IPS-15b (cell line): ENCODE results near the gene AANAT.
A peak's percentile ranks its signal among the peaks of the same experiment; 100 is the strongest.

Source experiments
- H3K27me3 ChIP-seq: one replicate; pipeline ENCODE4 v1.6.1; 2013; ENCODE audit warnings: low read length; ENCODE audit not compliant: control insufficient read depth, insufficient read depth
- H3K36me3 ChIP-seq: one replicate; pipeline ENCODE4 v1.6.1; 2013; ENCODE audit warnings: low read length; ENCODE audit not compliant: control insufficient read depth, insufficient read depth
- H3K4me1 ChIP-seq: one replicate; pipeline ENCODE4 v1.6.1; 2013; ENCODE audit warnings: mild to moderate bottlenecking, low read length; ENCODE audit not compliant: control insufficient read depth, insufficient read depth
- H3K4me3 ChIP-seq: one replicate; pipeline ENCODE4 v1.5.1; 2013; ENCODE audit warnings: low read depth, low read length
- H3K9ac ChIP-seq: one replicate; pipeline ENCODE4 v1.6.1; 2013; ENCODE audit warnings: low read depth, mild to moderate bottlenecking, low read length
- H3K9me3 ChIP-seq: one replicate; pipeline ENCODE4 v1.6.1; 2013; ENCODE audit warnings: mild to moderate bottlenecking, low read length; ENCODE audit not compliant: control insufficient read depth, insufficient read depth

AANAT gene

GRCh38 chr17:76497699-76497978 lies 30.2 kb downstream of the AANAT start:
- no peak overlapping the region for H3K4me3 ChIP-seq

GRCh38 chr17:76497979-76498875 lies 30.8 kb downstream of the AANAT start:
- no peak overlapping the region for H3K9ac ChIP-seq
- H3K4me1 ChIP-seq, result peaks cover 20% of the 10 kb centered on the region
- H3K27me3 ChIP-seq, result peaks cover 3% of the 10 kb centered on the region
- H3K9me3 ChIP-seq, result no peaks in the 10 kb centered on the region
- H3K4me3 ChIP-seq, result no peak overlapping the region
- H3K36me3 ChIP-seq, result peaks cover 4% of the 10 kb centered on the region

More at GRCh38 chr17:76497699-76497978, 30.2 kb downstream of the AANAT start:
- no peak overlapping the region for H3K9ac ChIP-seq
- H3K36me3 ChIP-seq, result peaks cover 4% of the 10 kb centered on the region
- H3K4me1 ChIP-seq, result peaks cover 21% of the 10 kb centered on the region
- H3K9me3 ChIP-seq, result no peaks in the 10 kb centered on the region
- peaks cover 3% of the 10 kb centered on the region for H3K27me3 ChIP-seq

GRCh38 chr17:76498876-76499251 lies 31.5 kb downstream of the AANAT start:
- Histone ChIP-seq H3K4me3 (no peak overlapping the region), H3K4me1 (peaks cover 19% of the 10 kb centered on the region), H3K9ac (no peak overlapping the region)

GRCh38 chr17:76499267-76499667 lies 31.9 kb downstream of the AANAT start:
- H3K4me3 ChIP-seq, result no peak overlapping the region
- peaks cover 3% of the 10 kb centered on the region for H3K27me3 ChIP-seq
- H3K9ac ChIP-seq, result no peak overlapping the region
- H3K36me3 ChIP-seq, result peaks cover 4% of the 10 kb centered on the region
- H3K4me1 ChIP-seq, result peaks cover 19% of the 10 kb centered on the region
- H3K9me3 ChIP-seq, result no peaks in the 10 kb centered on the region

More at GRCh38 chr17:76498876-76499251, 31.5 kb downstream of the AANAT start:
- H3K9me3 ChIP-seq, result no peaks in the 10 kb centered on the region
- H3K27me3 ChIP-seq, result peaks cover 3% of the 10 kb centered on the region
- peaks cover 4% of the 10 kb centered on the region for H3K36me3 ChIP-seq

GRCh38 chr17:76500074-76500746 lies 32.8 kb downstream of the AANAT start:
- Histone ChIP-seq H3K4me1 (peaks cover 19% of the 10 kb centered on the region), H3K9ac (peak overlapping the region; percentile 65), H3K4me3 (peak overlapping the region; percentile 75), H3K27me3 (peaks cover 3% of the 10 kb centered on the region), H3K9me3 (no peaks in the 10 kb centered on the region), H3K36me3 (peaks cover 4% of the 10 kb centered on the region)

- Histone ChIP-seq H3K9ac (peak overlapping the region; percentile 65), H3K9me3 (no peaks in the 10 kb centered on the region), H3K36me3 (peaks cover 4% of the 10 kb centered on the region), H3K27me3 (peaks cover 3% of the 10 kb centered on the region), H3K4me1 (peaks cover 19% of the 10 kb centered on the region), H3K4me3 (peak overlapping the region; percentile 75)
These were observed 33.3 kb downstream of the AANAT start for GRCh38 chr17:76500747-76501017.

- H3K27me3 ChIP-seq, result peaks cover 3% of the 10 kb centered on the region
- H3K9ac ChIP-seq, result peak within 1 kb of the TSS; percentile 65
- peaks cover 4% of the 10 kb centered on the region for H3K36me3 ChIP-seq
- H3K4me3 ChIP-seq, result peak within 1 kb of the TSS; percentile 75
- peaks cover 19% of the 10 kb centered on the region for H3K4me1 ChIP-seq
- H3K9me3 ChIP-seq, result no peaks in the 10 kb centered on the region
These were observed 33.8 kb downstream of the AANAT start, which contains the start of gene RHBDF2 for GRCh38 chr17:76501018-76501826. Gene RHBDF2 (minus strand): TSS chr17:76501423. CDS start chr17:76481524, 19,899 bp downstream.

- Histone ChIP-seq H3K27me3 (peaks cover 7% of the 10 kb centered on the region), H3K36me3 (peaks cover 4% of the 10 kb centered on the region), H3K9ac (peak overlapping the region; percentile 28), H3K9me3 (no peaks in the 10 kb centered on the region), H3K4me1 (peaks cover 23% of the 10 kb centered on the region), H3K4me3 (peak overlapping the region; percentile 30)
These were observed 34.5 kb downstream of the AANAT start for GRCh38 chr17:76501827-76502307.

- Histone ChIP-seq H3K4me1 (peaks cover 22% of the 10 kb centered on the region), H3K4me3 (no peak overlapping the region), H3K9ac (no peak overlapping the region), H3K36me3 (peaks cover 1% of the 10 kb centered on the region), H3K27me3 (peaks cover 8% of the 10 kb centered on the region), H3K9me3 (no peaks in the 10 kb centered on the region)
These were observed 35.2 kb downstream of the AANAT start for GRCh38 chr17:76502341-76503211.

- Histone ChIP-seq H3K36me3 (no peaks in the 10 kb centered on the region), H3K4me3 (no peak overlapping the region), H3K27me3 (peaks cover 8% of the 10 kb centered on the region), H3K4me1 (peaks cover 17% of the 10 kb centered on the region), H3K9me3 (no peaks in the 10 kb centered on the region), H3K9ac (no peak overlapping the region)
These were observed 36.7 kb downstream of the AANAT start for GRCh38 chr17:76504117-76504516.
